Activated CD8-positive, alpha-beta memory T cell treated with anti-CD3 and anti-CD28 coated beads, Interleukin-2, amount 50 U/mL, for 48 hours (primary cell): ENCODE results near the gene REEP2.

Experiments
- DNase-seq: peaks from one replicate; pipeline ENCODE4 v3.0.0-alpha.2; 2020

The REEP2 gene

DNA sequence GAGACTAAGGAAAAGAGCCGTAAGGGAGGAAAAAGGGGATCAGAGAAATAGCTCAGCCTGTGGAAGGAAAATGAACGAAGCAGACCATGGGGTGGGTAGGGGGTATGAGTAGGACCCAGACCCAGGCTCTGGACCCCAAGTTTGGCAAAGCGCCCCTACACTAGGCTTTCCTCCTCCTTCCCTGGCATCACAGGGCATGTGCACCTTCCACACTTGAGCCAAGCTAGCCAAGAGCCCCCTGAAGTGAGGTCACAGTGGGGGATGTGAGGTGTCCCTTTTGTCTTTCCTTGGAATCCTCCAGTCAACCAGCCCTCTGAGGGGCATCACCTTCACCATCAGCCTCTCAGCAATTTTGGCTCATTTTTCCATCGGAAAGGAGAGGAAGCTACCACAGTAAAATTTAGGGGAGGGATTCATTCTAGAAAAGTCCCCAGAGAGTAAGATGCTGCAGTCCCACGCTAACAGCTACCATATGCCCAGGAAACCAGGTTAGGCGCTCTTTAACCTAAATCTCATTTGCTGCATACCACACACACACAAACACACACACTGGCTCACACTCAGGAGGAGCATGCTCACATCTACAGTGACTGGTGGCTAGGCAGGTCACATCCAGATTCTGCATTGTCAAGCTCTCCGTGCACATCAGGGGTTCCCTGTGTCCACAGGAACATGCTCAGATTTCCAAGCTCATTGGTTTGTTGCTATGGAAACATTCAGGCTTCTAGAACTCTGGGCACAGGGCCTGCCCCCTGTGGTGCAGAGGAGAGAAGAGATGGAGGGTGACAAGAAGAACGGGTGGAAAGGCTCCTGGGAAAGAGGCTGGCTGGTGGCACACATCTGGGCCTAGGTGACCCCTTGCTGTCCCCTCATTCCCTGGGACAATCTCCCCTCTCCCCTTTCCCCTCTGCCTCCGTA is 9.9 kb downstream of the REEP2 start:
- no peak for DNase-seq

DNA sequence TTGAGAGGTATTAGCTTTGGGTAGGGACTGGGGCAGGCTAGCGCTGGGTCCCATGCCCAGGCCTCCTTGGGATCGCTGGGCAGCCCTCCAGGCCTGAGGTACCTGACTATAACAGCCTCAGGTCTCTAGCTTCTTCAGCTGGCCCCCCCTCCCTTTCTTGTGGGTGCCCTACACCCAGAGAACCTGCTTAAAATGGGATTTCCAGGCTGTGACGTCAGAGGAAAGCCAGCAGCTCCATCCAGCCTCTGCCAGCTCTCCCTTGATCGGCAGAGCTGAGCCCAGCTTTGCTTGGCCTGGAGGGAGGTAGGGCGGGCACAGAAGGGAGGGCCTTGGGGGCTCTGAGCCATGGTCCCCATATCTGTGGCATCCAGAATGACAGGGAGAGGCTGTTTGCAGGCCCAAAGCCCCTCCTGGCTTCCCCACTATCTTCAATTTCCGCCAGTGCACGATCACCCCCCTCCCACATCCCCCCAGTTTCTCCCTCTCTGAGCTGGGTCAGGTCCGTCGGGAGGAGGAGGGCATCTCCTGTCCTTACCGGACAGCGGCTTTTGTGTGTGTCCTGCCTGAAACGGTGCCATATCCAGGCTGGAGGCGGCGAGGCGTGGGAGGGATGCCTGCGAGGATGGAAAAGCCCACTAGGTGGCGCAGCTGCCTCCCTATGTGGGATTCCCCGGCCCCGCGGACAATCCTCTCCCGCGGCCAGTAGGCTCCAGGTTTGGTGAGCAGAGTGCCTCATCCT is 10.8 kb downstream of the REEP2 start:
- DNase-seq: peak; percentile 95

DNA sequence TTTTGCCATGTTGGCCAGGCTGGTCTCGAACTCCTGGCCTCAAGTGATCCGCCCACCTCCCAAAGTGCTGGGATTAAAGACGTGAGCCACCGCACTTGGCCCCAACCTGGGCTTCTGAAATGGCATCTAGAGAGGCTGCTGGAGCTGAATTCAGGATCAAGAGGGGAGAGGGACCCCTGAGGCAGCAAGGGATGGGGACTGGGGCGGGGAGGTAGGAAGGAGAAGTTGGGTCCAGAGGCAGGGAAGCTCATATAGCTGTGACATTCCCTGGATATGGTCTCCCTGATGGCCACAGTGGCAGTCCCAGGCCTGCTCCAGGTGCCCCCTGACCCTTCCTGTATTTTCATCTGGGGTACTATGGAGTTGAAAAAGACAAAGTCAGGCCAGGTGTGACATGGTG is 12.1 kb downstream of the REEP2 start:
- no peak for DNase-seq

DNA sequence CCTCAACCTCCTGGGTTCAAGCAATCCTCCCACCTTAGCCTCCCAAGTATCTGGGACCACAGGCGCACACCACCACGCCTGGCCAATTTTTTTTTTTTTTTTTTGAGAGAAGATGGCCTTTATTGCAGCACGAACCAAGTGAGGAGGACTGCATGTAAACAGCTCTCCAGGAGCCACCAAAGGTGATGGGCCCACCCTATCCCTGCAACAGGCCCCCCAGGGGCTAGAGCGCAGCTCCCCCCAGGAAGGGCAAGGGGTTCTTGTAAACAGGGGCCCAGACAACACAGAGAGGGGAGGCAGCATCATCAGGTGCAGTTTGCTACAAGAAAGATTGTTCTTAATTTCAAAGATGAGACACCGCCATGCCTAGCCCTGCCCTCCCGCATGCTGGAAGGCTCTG is 13.9 kb downstream of the REEP2 start:
- no peak for DNase-seq

DNA sequence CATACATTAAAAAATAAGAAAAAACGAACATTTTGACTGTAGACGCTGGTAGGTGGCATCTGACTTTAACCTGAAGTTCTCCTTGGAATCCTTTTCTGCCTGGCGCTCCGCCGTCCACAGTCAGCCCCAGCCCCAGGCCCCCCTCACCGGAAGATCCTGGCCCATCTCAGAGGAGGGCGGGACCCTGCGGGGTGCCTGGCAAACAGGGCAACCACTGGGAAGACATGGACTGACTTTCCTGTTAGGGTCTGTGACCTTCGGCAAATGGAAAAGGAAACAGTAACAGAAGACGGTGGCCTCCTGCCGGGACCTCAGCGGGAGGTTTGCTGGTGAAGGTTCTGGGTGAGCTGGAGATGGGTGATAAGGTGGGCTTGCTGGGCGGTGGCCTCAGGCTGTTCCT is 14.7 kb downstream of the REEP2 start:
- DNase-seq: no peak

DNA sequence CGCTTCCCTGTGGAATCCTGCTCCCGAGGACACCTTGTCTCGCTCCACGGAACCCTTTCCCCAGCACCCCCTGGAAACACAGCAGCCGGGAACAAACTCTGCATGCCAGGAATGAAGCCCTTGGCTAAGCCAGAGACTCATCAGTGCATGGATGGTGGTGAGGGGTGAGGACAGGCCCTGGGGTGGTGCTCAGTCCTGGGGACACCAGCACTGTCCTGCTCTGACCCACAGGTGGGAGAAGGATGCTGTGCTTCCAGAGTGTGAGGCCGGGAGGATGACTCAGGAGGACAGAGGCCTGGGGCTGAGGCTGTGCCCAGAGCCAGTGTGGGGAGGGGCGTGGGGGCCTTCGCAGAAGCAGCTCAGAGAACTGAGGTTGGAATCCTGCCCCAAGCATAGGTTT is 15.3 kb downstream of the REEP2 start:
- no peak for DNase-seq

DNA sequence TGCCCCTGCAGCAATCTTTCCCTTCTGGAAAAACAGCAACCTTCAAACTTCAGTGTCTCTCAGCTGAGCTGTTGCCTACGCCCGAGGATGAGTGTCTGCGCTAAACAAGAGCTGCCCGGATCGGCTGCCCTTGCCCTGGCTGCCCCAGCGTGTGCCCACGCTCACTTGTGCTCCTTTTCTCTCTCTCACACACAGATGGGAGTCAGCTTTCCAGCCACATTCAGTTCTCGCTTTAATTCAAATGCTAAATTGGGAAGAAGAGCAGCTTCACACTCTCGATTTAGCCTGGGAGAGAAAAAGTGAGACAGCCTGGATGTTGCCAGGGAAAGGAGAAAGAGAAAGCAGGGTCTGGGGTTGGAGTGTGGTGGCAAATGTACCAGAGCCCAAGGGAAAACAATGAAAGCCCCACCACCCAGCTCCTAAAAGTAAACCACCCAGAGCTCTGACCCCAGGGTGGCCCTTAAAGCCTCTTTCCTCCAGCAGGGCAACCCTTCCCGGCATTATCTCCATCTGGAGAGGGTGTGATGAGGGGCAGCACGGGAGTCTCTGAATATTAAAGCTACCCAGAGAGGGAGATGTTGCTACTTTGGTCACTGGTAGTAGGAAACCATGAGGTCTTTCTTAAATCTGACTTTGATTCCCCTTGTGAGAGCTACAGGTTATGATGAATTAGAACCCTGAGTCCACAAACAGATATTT is 16.5 kb downstream of the REEP2 start:
- DNase-seq: no peak

DNA sequence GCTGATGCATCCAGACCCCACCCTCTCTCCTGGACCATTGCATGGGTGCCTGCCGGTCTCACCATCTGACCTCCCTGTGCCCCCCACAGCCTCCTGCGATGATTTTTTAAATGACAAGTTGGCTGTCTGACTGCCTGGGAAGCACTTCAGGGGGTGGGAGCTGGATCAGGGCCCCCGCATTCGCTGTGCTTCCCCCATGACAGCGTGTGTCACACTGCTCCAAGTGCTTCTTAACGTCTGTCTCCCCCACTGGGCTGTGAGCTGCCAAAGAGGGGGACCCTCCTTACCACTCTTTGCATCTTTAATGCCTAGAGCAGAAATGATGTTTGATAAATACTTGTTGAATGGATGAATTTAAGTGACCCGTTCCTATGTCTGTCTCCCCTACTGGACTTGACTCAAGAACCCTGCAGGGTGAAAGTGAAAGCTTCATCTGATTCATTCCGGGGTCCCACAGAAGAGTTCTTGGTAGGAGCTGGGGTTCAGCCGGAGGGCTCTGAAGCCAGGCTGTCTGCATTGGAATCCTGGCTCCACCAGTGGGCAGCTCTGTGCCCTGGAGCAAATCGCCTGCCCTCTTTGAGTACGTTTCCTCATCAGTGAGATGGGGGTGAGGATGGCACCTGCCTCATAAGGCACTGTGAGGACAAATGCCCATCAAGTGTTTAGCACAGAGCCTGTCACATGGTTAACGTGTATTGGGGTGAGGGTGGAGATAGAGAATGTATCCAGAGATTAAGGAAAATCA is 18.8 kb downstream of the REEP2 start:
- no peak for DNase-seq

DNA sequence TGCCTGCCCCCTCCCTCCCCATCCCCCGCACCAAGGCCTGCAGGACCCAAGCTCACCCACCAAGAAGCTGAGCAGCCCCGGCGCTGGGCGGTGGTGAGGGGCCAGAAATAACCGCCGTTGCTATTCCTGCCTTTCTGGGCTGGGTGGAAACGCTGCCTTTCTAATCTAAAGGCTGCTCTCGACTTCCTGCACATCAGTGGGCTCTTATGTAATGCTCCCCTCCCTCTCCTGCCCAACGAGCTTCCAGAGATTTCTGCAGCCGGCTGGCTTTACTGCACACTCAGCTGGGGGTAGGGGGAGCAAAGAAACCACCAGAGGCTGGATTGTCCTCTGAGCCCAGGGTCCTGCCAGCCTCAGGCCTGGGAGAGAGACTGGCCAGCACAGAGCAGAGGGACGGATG is 19.5 kb downstream of the REEP2 start:
- no peak for DNase-seq

DNA sequence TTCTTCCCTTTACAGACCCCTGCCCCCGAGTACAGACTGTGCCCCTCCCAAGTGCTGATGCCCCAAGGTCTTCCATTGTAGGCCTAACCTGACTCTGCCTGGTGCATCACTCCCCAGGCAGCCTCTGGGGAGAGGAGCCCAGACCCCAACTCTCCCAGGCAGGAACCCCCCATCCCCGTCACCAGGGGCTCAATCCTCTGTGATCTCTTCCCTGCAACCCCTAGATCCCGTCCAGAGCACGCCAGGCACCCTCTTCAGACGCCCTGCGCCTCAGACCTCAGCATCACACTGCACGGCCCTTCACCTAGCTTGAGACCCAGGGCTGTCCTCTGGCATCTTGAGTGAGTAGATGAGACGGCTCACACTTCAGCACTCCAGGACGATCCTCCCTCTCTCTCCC is 20.0 kb downstream of the REEP2 start:
- no peak for DNase-seq

DNA sequence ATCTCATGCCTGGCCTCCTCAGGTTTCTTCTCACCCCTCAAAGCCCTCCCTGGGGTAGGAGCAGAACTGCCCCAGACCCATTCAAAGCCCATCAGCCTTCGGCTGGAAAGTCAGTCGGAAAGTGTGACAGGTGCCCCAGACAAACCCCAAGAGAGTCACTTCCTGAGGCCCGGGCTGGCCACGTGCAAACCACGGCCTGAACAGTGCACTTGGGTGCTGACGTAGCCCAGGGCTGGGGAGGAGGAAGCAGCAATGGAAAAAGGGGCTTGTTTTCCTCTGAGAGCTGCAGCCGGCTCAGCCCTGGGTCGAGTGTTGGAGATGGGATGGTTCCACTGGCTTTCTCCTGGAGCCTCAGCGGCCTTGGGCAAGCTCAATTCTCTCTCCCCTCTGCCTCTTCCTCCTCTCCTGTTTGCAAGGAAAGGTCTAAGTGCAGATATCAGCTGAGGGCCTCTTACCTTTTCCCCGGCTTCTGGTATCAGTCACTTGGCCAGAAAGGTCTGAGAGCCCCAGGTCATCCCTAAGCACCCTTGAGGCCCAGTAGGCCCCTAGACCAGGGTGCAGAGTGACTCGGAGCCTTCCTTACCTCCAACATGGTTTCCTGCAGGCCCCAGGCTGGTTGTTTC is 20.6 kb downstream of the REEP2 start:
- peak; percentile 89 for DNase-seq

DNA sequence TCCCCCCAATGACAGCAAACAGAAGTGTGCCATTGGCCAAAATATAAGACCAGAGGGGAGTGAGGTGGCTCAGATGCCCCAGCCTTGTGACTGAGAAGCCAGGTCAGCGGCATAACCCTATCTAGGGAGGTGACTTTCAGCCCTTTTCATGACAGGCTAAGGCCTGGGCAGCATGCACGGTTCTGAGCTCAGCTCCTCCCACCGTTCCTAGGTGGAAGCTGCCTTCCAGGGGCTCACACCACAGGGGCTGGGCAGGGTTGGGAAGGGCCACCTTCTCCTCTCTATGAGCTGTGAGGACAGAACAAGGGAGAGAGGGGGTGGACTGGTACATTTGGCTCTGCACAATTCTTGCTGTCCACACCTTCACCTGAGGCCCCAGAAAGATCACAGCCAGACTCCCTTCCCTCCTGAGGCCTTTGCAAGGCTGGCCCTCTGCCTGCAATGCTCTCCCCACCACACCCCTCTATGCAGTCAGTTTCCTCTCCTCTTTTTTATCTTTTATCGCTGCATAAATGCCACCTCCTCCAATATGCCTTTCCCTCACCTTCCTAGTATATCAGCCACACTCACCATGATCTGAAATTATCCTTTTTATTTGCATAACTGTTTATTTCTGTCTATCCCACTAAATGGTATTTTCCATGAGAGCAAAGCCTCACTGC is 21.3 kb downstream of the REEP2 start:
- DNase-seq: no peak

DNA sequence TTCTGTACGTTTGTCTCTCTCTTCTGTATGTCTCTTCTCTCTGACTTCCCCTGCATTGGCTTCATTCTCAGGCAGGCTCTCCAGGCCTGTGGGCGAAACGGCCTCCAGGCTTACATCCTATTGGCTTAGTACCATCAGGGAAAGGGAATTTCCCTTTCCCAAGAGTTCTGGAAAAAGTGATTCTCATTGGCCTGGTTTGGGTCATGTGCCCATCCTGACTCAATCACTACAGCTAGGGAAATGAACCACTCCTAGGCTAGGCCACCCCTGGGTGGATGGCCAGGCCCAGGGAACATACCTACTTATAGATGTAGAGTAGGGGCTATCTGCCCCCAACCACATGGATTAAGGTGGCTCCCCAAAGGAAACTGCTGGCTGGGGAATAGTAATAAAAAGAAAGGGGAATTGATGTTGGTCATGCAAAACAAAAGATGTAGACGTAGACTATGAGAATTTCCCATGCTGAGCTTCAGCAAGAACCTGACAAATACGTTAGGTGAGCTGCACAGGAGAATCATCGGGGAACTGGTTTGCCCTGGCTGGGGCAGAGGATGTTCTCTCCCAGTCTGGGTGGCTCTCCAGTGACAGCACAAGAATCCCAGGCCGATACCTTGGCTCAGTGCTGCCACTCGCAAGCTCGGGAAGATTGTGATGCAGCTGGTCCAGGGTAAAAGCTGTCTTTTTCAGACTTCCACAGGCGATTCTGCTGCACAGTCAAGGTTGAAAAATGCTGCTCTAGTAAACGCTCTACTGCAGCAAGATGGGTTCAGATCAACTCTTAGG is 22.7 kb downstream of the REEP2 start:
- no peak for DNase-seq

DNA sequence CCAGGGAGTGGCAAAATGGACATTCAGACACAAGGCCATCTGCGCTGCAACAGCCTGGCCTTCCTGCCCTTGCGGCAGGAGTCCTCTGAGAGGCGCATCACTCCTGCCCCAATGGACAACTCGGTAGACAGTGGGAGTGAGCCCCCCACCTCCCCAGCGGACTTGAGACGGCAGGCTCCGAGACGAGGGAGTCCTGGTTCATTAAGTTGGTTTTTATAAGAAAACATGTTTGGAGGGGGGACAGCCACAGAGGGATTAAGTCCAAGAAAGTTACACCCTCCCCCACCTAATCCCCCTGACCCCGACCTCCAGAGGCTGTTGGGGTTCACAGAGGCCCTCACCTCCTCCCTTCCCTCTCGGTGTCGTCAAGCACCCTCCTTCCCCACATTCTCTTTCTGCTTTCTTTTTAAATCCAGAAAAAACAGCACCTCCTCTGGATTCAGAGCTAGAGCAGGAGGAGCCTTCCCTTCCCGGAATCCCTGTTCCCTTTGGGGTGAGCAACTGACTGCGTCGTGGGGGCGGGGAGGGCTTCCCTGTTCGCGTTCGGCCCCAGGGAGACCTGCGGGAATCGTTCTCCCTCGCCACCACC is 24.7 kb downstream of the REEP2 start:
- DNase-seq: no peak

DNA sequence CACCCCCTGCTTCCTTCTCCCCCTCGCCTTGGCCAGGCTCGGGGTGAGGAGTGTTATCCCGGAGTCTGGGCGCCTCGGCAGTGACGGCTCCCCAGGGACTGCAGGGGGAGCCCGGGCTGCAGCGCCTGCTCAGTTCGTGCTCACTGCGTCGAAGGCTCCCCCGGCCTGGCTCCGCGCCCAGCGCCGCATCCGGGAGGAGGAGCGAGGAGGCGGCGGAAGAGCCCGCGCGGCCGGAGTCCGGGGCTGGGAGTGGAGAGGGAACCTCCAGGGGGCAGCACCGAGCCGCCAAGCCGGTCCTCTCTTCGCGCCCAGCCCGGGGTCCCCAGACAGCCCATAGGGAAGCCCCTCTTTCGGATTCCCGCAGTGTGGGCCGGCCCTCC is 25.1 kb downstream of the REEP2 start:
- DNase-seq: peak; percentile 98

DNA sequence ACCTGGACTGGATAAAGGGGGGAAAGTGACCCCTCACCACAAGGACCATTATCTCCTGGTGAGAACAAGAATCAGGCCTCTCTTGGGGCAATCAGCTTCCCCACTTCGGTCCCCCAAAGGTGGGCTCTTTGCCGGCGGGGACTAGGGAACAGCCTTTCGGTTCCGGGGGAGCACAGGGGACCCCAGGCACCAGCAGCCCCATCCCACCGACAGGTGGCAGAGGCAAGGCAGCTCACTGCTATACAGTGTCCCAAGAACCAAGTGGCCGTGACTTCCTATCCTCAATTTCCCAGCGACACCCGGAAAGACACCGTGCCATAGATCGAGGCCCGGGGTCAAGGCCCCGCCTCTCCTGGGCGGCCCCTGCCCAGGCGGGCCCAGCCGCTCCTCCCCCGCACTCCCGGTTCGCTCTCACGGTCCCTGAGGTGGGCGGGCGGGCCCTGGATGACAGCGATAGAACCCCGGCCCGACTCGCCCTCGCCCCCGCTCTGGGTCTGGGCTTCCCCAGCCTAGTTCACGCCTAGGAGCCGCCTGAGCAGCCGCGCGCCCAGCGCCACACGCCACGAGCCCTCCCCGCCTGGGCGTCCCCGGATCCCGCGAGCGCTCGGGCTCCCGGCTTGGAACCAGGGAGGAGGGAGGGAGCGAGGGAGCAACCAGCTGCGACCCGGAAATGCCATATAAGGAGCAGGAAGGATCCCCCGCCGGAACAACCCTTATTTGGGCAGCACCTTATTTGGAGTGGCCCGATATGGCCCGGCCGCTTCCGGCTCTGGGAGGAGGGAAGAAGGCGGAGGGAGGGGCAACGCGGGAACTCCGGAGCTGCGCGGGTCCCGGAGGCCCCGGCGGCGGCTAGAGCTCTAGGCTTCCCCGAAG is 25.8 kb downstream of the REEP2 start:
- peak; percentile 94 for DNase-seq

DNA sequence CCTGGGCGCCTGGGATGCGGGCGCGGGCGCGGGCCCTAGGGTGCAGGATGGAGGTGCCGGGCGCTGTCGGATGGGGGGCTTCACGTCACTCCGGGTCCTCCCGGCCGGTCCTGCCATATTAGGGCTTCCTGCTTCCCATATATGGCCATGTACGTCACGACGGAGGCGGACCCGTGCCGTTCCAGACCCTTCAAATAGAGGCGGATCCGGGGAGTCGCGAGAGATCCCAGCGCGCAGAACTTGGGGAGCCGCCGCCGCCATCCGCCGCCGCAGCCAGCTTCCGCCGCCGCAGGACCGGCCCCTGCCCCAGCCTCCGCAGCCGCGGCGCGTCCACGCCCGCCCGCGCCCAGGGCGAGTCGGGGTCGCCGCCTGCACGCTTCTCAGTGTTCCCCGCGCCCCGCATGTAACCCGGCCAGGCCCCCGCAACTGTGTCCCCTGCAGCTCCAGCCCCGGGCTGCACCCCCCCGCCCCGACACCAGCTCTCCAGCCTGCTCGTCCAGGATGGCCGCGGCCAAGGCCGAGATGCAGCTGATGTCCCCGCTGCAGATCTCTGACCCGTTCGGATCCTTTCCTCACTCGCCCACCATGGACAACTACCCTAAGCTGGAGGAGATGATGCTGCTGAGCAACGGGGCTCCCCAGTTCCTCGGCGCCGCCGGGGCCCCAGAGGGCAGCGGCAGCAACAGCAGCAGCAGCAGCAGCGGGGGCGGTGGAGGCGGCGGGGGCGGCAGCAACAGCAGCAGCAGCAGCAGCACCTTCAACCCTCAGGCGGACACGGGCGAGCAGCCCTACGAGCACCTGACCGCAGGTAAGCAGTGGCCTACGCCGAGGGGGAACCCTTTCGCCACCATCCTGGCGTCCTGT is 26.6 kb downstream of the REEP2 start, which contains the start of gene EGR1:
TSS of gene EGR1 (plus strand) at position 219 of the 864 bp plus-strand sequence. CDS start at position 502, 283 bp downstream.
- peak; percentile 97 for DNase-seq

DNA sequence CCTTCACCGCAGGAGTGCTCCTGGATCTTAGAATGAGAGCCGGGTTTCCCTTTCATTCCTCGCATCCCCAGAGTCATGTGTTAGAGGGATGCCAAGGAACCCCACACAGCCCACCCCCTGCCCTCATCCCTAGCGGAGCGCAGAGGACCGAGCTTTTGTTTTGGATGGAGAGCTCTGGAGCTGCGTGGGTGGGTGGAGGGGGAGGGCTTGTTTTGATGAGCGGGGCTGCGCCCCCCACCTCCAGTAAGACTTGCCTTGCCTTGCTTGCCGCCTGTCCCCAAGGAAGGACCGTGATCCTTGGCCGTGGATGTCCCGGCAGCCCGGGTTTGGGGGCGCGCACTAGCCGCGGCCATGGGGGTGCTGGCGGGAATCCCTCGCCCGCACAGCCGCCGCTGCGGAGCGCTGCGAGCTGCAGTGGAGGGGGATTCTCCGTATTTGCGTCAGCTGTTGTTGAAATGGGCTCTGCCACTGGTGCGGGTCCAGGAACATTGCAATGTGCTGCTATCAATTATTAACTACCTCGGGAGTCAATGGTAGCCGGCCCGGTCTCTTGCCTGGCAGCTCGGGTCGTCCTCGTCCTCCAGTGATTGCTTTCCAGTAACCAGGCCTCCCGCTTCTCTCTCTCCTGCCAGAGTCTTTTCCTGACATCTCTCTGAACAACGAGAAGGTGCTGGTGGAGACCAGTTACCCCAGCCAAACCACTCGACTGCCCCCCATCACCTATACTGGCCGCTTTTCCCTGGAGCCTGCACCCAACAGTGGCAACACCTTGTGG is 27.5 kb downstream of the REEP2 start:
- no peak for DNase-seq
